GM19023 (cell line): ENCODE data around the gene PLD3.
A peak's percentile ranks its signal among the peaks of the same experiment; 100 is the strongest.

Source experiments
- ATAC-seq: cut with Tn5 transposase; IDR thresholded peaks from one replicate; pipeline ENCODE4 v1.9.1; 2021; ENCODE audit warnings: mild to moderate bottlenecking, moderate library complexity; ENCODE audit not compliant: unreplicated experiment

Gene PLD3

DNA sequence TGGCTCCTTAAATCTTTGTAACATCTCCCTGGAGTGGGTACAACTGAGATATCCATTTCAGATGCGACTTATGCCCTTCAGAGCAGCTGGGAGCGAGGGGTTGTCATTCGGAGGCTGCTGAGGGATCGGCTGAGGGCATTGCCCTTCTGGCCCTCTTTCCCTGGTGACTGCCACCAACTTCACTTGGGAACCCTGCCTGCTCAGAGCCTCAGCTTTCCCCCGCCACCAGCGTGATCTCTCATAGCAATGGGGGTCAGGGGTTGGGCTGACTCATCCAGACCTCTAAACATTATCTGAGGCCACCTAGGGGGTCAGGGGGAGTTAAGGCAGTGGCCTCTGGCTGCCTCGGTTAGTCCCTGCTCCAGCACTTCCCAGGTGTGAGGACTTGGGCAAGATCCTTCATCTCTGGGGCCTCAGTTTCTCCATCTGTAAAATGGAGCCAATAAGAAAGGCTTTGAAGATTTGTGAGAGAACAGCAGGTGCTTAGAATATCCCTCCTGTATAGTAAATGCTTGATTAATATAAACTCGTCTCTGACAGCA is 63.5 kb downstream of the PLD3 start:
- ATAC-seq = no peak

DNA sequence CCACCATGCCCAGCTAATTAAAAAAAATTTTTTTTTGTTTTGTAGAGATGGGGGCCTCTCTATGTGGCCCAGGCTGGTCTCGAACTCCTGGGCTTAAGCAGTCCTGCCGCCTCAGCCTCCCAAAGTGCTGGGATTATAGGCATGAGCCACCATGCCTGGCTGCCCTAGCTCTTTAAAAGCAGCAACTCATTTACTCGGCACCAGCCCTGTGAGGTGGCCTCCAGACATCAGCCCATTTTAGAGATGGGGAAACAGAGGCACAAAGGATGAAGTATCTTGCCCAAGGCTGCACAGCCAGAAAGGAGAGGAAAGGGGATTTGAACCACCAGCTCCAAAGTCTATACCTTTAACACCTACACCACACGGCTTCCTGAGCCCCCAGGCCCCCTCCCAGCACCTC is 64.4 kb downstream of the PLD3 start:
- ATAC-seq = no peak

DNA sequence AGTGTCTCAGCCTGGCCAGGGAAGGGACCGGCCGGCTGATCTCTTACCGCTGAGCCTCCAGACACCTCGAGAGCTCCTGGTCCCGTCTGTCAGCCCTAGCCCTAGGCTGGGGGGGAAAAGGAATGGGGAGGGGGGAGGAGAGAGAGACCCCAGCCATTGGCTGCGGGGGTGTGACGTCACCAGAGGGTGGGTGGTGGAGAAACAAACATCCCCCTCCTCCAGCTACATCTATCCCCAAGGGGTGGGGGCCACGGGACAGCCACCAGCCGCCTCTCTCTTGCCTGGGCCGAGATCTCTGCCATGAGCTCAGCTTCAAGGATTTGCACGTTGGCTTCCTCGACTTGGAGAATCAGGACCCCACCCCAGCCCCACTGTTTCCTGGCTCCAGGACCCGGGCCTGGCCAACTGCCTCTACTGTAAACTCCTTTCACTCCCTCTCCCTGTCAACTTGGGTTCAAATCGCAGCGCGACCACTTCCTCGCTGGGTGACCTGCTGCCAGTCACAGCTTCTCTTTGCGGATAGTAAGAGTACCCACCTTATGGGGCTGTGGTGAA is 64.9 kb downstream of the PLD3 start, which contains the start of gene PRX:
TSS of gene PRX (minus strand) at position 88 of the 555 bp plus-strand sequence. CDS start 5,446 bp downstream, outside the sequence.
- ATAC-seq = no peak

DNA sequence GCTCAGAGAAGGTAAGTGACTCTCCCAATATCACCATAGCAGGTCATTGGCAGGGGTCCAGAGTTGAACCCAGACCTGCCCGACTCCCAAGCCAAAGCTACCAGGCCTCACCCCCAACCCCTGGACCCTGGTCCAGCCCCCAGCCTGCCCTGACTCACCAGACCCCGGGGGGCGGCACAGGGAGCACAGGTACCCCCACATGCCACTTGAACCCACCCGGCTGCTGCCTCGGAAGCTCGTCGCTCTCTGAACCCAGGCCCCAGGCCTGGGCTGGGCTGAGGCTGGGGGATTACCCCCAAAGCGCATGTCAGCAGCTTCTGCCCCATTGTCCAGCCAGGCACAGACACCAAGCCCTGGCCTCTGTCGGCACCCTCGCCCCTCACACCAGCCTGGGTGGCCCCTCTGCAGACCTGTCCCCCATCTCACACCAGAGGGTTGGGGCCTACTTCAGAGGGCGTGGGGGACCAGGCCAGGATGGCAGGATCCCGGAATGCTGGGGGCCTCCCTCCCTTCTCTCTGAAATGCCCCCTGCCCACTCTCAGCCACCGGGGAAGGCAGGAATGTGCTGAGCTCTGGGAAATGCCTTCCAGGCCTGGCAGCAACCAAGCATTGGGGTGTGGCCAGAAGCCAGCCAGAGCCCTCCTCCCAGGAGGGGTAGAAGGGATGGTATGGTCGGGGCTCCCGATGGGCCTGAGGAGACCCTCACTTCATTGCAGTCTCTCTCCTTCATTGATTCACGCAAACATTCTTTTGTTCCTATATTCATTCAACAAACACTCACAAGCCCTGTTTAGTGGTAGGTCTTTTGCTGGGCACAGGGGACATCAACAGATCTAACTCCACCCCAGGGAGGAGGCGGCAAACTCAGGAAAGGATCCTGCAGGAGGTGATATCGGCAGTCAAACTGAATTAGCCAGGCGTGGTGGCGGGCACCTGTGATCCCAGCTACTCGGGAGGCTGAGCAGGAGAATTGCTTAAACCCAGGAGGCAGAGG is 66.3 kb downstream of the PLD3 start:
- ATAC-seq = no peak

DNA sequence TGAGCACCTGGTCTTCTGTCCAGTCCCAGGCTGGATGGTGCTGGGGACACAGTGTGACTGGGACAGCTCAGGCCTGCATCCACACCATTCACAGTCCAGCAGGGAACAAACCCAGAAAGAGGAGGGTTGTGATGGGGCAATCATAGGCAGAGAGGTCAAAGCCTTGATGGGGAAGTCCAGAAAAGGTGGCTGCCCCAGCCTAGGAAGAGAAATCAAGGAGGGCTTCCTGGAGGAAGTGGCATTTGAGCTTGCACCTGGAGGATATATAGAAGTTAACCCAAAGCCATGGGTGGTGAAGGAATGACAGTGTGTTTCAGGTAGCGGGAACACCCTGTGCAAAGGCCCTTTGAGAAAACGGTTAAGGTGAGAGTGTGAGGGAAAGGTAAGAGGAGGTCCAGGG is 67.3 kb downstream of the PLD3 start:
- ATAC-seq = no peak

DNA sequence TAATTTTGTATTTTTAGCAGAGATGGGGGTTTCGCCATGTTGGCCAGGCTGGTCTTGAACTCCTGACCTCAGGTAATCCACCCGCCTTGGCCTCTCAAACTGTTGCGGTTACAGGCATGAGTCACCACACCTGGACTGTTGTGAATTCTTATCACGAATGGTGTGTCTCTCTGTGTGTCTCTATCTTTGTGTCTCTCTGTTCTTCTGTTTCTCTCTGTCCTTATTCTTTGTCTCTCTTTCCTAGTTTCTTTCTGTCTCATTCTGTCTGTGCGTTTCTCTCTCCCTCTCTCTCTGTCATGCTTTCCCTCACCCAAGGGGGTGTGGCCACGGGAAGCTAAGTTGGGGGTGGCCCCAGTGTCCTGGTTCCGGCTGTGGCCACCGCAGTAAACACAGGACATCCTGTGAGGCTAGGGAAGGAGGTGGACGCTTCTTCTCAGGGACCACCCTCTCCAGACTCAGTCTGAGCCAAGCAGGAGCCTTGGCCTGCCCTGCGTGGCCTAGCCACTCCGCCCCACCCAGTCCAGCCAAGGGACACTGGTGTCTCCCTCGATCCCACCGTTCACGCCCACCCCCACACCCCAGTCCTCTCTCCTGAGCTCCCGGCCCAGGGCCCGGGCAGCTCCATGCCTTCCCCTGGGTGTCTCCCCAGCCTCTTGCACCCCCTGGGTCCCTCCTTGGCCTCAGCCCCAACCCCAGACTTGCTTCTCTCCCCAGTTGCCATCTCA is 68.6 kb downstream of the PLD3 start:
- no peak for ATAC-seq

DNA sequence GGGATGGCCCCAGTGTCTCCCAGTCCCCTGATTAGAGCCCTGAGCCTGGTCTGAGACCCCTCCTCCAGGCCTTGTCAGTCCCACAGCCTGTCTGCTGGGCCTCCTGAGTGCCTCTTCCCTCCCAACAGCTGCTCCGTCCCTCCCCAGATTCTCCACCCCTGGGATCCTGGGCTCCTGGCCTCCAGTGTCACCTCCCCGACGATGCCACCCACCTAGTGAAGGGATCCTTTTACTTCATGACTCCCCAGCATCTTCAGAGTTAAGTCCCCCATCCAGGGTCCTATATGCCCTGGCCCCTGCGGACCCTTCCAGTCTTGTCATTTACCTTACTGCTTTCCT is 69.1 kb downstream of the PLD3 start:
- no peak for ATAC-seq

DNA sequence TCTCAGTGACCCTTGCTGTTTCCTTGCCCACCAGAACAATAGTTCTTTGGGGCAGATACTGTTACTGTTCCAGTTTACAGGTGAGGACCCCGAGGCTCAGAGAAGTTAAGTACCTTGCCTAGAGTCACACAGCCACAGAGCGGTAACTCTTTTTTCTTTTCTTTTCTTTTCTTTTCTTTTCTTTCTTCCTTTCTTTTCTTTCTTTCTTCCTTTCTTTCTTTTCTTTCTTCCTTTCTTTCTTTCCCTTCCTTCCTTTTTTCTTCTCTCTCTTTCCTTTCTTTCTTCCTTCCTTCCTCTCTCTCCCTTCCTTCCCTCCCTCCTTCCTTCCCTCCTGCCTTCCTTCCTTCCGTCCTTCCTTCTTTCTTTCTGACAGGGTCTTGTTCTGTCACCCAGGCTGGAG is 69.5 kb downstream of the PLD3 start:
- ATAC-seq = no peak

DNA sequence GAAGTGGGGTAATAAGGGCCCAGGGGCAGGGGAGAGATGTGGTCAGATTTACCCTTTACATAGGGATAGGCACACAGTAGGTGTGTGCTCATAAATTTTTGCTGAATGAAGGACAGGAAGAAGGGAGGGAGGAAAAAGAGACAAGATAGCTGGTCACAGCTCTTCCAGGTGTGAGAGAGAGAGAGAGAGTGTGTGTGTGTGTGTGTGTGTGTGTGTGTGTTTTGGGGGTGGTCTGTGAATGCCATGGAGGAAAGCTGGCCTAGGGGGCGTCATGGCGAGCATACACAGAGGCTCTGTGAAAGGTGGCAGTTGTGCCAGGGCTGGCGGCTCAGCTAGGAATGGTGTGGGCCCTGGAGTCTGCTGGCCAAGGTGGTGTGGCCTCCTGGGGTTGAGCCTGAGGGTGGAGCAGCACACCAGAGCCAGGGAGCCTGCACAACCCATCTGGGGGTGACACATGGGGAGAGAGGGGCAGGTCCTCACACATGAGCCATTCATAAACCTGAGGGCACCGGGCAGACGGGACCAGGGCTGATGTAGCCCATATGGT is 70.6 kb downstream of the PLD3 start:
- no peak for ATAC-seq

DNA sequence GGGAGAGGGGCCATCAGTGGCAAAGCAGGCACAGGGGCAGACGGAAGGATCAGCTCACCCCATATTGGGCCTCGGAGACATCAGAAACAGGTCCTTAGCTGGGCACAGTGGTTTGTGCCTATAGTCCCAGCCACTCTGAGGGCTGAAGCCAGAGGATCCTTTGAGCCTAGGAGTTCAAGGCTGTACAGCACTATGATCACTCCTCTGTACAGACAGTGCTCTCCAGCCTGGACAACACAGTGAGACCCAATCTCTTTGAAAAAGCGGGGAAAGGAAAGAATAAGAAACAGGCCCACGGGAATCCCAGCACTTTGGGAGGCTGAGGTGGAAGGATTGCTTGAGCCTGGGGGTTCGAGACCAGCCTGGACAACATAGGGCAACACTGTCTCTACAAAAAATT is 71.3 kb downstream of the PLD3 start:
- ATAC-seq = no peak

DNA sequence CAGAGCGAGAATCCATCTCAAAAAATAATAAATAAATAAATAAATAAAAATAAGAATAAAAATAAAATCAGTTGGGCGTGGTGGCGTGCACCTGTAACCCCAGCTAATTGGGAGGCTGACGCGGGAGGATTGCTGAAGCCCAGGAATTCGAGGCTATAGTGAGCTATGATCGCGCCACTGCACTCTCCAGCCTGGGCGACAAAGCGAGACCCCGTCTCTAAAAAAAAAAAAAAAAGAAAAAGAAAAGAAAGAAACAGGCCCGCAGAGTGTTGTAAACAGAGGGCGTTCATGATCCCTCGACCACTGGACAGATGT is 71.9 kb downstream of the PLD3 start:
- ATAC-seq = no peak

DNA sequence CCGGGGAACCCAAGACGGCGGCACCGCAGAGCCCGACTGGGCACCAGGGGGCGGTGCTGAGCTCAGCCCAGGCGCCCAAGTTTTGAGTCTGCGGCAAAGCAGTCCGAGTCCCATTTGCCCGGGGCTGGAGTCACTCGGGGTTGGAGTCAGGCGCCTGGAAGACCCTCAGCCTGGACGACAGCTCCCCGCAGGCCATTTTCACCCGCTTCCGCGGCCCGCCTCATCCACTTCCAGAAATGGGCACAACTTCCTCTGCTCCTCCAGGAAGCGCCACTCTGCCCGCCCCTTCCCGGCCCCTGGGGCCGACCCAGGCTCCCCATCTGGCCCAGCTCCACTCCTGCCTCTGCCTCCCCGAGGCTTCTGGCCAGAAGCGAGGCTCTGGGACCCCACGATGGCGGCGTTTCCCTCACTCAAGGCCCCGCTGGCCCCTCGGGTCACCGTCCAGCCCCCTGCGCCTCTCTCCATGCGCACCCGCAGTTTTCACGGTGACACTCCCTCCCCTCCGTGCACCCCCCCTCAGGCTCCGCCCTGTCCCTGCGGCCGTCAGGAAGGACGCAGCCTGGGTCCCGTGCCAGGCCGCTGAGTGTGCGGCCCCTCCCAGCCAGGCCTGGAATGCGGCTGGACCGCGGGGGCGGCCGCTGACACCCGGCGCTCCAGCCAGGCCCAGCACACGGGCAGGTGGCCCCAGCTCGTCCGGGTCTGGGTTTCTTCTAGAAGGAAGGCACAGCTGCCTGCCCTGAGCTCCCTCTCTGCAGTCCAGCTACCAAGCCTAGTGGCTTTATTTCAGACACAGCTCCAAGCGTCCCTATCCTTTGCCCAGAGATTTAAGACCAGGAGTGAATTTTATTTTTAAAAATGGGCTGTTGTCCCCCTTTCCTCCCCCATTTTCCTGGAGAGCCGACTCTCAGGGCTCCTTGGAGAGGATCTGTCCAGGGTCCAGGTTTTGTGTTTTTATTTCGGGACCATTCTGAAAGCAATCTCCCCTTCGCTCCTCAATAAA is 72.6 kb downstream of the PLD3 start:
- ATAC-seq = peak; percentile 41

DNA sequence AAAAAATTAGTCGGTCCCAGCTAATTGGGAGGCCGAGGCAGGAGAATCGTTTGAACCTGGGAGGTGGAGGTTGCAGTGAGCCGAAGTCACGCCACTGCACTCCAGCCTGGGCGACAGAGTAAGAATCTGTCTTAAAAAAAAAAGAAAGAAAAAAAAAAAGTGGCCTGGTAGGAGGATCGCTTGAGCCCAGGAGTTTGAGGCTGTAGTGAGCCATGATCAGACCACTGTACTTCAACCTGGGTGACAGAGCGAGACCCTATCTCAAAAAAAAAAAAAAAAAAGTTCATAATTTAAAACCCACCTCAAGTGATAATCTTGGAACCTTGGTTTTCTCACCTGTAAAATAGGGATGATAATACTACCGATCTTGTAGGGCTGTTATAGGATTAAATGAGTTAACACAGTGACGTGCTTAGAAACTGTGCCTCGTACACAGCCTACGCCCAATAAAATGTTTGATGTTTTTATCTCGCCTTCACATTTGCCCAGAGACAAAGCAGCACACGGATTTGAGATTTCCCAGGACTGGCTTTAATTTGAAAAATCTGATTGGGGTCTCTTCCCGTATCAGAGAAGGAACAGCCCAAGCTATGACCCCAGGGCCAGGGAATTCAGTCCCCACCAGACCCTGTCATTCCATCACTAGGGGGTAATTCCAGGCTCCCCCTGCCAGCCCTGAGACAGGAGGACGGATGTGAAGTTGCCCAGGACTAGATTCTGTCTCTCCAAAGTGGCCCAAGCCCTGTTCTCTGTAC is 73.7 kb downstream of the PLD3 start:
- ATAC-seq = no peak

DNA sequence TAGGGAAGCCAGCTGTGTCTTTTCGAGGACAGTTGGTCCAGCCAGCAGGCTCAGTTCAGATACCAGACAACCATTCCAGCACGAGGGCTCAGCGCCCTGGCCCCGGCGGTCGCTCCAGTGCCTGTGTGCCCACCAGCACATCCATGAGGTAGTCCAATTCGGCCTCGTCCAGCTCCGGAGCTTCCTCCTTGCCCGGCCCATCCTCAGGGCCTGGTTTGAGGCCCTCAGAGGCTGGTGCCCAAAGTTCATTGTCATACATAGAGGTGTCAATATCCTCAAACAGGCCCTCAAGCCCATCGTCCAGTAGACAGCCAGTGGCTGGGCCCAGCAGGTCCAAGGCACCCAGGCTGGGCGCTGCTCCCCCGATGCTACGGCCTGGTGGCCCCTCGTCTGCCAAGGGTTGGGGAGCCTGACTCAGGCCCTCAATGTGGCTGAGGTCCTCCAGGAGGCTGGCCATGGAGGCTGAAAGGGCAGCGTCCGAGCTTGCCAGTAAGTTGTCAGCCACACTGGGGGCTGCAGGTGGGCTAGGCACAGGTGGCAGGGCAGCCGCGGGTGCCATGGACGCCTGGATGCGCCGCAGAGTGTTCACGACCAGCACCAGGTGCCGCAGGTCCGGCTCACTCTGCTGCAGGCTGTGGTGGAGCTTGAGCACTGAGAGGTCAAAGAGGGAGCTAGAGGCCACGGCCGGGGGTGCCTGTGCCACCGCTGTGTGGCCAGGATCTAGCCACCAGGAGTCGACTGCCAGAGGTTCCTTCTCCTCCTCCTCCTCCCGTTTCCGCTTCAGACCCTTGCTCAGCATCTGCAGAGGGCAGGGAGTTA is 74.5 kb downstream of the PLD3 start:
- no peak for ATAC-seq

DNA sequence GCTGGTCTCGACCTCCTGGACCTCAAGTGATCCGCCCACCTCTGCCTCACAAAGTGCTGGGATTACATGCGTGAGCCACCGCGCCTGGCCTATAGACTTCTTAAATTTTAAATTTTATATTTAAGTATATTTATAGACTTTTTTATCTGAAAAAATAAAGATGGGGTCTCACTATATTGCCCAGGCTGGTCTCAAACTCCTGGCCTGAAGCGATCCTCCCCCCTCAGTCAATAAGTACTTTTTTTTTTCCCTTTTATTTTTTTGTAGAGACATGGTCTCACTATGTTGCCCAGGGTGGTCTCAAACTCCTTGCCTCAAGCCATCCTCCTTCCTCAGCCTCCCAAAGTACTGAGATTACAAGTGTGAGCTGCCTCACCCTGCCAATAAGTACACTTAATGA is 75.4 kb downstream of the PLD3 start:
- no peak for ATAC-seq

DNA sequence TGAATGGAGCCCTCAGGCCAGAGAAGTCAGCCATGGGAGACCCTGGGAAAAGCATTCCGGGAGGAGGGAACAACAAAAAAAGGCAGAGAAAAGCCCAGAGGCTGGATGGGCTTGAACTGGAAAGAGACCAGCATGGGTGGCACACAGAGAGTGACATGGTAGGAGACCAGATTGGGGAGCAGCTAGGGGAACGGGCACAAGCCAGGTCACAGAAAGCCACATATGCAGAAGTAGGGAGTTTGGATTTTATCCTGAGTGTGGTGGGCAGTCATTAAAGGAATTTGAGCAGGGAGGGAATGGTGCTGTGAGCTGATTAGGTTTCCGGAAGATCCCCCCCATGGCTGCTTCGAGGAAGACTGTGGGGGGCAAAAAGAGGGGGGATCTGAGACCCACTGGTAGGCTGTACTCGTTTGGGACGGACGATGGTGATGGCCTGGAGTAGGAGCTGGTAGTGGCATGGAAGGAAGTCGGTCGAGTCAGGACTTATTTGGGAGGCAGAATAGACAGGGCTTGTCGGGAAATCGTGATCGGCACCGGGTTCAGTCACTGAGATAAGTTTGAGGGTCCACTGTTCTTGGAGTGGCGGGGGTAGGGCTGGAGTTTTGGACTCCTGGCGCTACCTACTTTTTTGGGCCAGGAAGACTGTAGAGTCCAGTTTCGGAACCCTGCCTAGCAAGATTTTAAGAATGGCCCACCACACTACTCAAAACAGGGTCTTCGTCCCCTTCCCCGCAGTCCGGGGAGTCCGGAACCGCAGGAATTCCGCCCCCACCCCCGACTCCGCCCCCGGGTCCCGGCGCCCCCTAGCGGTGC is 76.3 kb downstream of the PLD3 start:
- no peak for ATAC-seq

DNA sequence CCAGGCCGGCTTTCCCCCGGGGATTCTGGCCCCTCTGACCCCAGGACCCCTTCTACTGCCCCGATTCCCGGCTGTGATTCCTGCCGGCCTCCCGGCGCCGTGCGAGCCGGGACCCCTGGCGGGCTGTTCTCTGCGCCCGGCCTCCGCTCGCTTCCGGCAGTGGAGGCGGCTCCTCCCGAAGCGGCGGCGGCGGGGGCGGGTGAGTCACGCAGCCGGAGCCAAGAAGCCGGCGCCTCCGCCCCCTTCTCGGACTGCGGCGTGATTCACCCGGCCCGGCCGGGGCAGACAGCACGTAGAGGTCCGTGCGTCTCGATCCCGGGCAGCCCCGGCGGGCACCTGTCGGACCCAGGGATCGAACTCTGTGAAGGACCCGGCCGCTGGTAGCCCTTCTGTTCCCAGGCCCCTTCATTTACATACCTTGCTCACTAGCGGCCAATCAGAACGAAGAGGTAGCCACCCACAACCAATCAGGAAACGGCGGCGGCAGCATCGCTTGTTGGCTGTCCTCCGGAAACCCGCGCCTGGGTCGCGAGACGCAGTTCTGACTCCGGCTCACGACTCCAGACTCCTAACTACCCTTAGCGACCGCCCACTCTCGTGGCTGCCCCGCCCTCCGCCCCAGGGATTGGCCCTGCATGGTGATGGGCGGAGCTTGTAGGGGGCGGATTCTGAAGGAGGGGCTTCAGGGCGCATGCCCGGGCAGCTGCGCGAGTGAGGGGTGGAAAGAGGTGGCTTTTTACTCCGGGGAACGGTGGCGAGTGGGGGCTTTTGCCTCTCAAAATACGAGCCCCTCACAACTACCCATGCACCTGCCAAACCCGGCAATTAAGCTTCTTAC is 77.2 kb downstream of the PLD3 start, which contains the start of gene SERTAD1:
TSS of gene SERTAD1 (minus strand) at position 543 of the 838 bp plus-strand sequence. CDS start 2,446 bp downstream, outside the sequence.
- peak; percentile 83 for ATAC-seq
